K562 (cell line): ENCODE results near the gene PHETA2. TPM values are rescaled to one million over a fixed set of nuclear protein-coding genes. Genes with fewer than 3 reads are reported as not detected.

Experiments used
- ETV1 ChIP-seq: fragments of 450-650 bp; conservative IDR thresholded peaks from 2 replicates; pipeline ENCODE4 v1.6.1; 2016; ENCODE audit warnings: missing genetic modification characterization, control low read depth, low read depth, missing compliant biosample characterization
- HOXB6 ChIP-seq: fragments of 250-450 bp; sonication (Bioruptor Pico); IDR thresholded peaks from 2 replicates; pipeline ENCODE4 v1.5.1; 2022; ENCODE audit warnings: mild to moderate bottlenecking, borderline replicate concordance
- IFI16 ChIP-seq: fragments of 250-450 bp; sonication (Bioruptor Pico); IDR thresholded peaks from 2 replicates; pipeline ENCODE4 v2.1.2; 2022; ENCODE audit warnings: mild to moderate bottlenecking, inconsistent platforms
- POLR2H ChIP-seq: IDR thresholded peaks from 2 replicates; pipeline ENCODE4 v1.6.1; 2016; ENCODE audit warnings: missing genetic modification characterization, low read depth, mild to moderate bottlenecking, control low read depth, missing compliant biosample characterization, moderate library complexity
- TEAD1 ChIP-seq, 2 experiments: fragments of 450-650 bp in 1 of 2; sonication (generic) in 1 of 2; formaldehyde crosslinking; IDR thresholded peaks; 2 replicates each; pipeline versions ENCODE4 v1.4.0 to v1.8.0; 2020 to 2022; ENCODE audit warnings: mild to moderate bottlenecking in 2 of 2, missing genetic modification reagents in 1 of 2
- TOE1 ChIP-seq, 2 experiments: fragments of 450-650 bp in 1 of 2; sonication (generic) in 1 of 2; formaldehyde crosslinking in 1 of 2; IDR thresholded peaks; 2 replicates each; pipeline versions ENCODE4 v1.7.1 to v1.8.0; 2016 to 2022; ENCODE audit warnings: borderline replicate concordance in 2 of 2, mild to moderate bottlenecking in 2 of 2, antibody characterized with exemption in 1 of 2, inconsistent platforms in 1 of 2, low read depth in 1 of 2, missing genetic modification reagents in 1 of 2, moderate library complexity in 1 of 2
- ZBTB2 ChIP-seq: fragments of 450-650 bp; IDR thresholded peaks from 2 replicates; pipeline ENCODE4 v1.6.1; 2016; ENCODE audit warnings: antibody characterized with exemption
- ZNF12 ChIP-seq: sonication (generic); formaldehyde crosslinking; IDR thresholded peaks from 2 replicates; pipeline ENCODE4 v1.4.0; 2020; ENCODE audit warnings: mild to moderate bottlenecking, missing genetic modification reagents
- polyA plus RNA-seq, 8 experiments: library from polyadenylated mRNA; depleted of rRNA in 4 of 8; stranded (reverse) in 5 of 8; unstranded in 3 of 8; fragments of >200 nt; fragmentation: Nextera tagmentation in 2 of 8; fragmentation: Illumina TruSeq in 1 of 8; extraction: Ambion mirVana in 2 of 8; extraction: Trizol in 1 of 8; gene quantifications; 2 replicates each; pipeline versions ENCODE4 v1.2.1 to v1.2.3, GENCODE V29; 2011 to 2014; ENCODE audit warnings: inconsistent platforms in 1 of 8, missing spikeins in 1 of 8
- total RNA-seq, 7 experiments: library from RNA; depleted of rRNA in 6 of 7; stranded (reverse); fragments of >200 nt in 6 of 7; fragmentation: Illumina TruSeq in 2 of 7; extraction: Trizol in 2 of 7; gene quantifications; 2 replicates each; pipeline versions ENCODE4 v1.2.1 to v1.2.3, GENCODE V29; 2011 to 2021; ENCODE audit warnings: low replicate concordance in 1 of 7
- TF ChIP-seq, protein P1 (sequence below): fragments of 200-600 bp; sonication (generic); IDR thresholded peaks from one replicate; pipeline ENCODE4 v1.6.1; 2012; ENCODE audit warnings: mild to moderate bottlenecking, low read depth, low read length, inconsistent platforms
- TF ChIP-seq, protein P2 (sequence below): fragments of 450-650 bp; IDR thresholded peaks from 2 replicates; pipeline ENCODE4 v1.6.1; 2016; ENCODE audit warnings: low read depth, mild to moderate bottlenecking, moderate library complexity

The PHETA2 gene
- total and polyA plus RNA-seq, 9 of the 15 experiments (the other 6 are each of a cell fraction or from before 2014, with no cell fraction given), result 0.07 to 0.22 (median 0.08) TPM; not detected in 5

GRCh38 chr22:42079319-42080251 lies 5.5 kb downstream of the PHETA2 start, which contains the start of gene SMDT1 (continued):
- no peak for TF ChIP-seq IFI16 (CRISPR knock-in tag)
- TF ChIP-seq, protein P1, sequence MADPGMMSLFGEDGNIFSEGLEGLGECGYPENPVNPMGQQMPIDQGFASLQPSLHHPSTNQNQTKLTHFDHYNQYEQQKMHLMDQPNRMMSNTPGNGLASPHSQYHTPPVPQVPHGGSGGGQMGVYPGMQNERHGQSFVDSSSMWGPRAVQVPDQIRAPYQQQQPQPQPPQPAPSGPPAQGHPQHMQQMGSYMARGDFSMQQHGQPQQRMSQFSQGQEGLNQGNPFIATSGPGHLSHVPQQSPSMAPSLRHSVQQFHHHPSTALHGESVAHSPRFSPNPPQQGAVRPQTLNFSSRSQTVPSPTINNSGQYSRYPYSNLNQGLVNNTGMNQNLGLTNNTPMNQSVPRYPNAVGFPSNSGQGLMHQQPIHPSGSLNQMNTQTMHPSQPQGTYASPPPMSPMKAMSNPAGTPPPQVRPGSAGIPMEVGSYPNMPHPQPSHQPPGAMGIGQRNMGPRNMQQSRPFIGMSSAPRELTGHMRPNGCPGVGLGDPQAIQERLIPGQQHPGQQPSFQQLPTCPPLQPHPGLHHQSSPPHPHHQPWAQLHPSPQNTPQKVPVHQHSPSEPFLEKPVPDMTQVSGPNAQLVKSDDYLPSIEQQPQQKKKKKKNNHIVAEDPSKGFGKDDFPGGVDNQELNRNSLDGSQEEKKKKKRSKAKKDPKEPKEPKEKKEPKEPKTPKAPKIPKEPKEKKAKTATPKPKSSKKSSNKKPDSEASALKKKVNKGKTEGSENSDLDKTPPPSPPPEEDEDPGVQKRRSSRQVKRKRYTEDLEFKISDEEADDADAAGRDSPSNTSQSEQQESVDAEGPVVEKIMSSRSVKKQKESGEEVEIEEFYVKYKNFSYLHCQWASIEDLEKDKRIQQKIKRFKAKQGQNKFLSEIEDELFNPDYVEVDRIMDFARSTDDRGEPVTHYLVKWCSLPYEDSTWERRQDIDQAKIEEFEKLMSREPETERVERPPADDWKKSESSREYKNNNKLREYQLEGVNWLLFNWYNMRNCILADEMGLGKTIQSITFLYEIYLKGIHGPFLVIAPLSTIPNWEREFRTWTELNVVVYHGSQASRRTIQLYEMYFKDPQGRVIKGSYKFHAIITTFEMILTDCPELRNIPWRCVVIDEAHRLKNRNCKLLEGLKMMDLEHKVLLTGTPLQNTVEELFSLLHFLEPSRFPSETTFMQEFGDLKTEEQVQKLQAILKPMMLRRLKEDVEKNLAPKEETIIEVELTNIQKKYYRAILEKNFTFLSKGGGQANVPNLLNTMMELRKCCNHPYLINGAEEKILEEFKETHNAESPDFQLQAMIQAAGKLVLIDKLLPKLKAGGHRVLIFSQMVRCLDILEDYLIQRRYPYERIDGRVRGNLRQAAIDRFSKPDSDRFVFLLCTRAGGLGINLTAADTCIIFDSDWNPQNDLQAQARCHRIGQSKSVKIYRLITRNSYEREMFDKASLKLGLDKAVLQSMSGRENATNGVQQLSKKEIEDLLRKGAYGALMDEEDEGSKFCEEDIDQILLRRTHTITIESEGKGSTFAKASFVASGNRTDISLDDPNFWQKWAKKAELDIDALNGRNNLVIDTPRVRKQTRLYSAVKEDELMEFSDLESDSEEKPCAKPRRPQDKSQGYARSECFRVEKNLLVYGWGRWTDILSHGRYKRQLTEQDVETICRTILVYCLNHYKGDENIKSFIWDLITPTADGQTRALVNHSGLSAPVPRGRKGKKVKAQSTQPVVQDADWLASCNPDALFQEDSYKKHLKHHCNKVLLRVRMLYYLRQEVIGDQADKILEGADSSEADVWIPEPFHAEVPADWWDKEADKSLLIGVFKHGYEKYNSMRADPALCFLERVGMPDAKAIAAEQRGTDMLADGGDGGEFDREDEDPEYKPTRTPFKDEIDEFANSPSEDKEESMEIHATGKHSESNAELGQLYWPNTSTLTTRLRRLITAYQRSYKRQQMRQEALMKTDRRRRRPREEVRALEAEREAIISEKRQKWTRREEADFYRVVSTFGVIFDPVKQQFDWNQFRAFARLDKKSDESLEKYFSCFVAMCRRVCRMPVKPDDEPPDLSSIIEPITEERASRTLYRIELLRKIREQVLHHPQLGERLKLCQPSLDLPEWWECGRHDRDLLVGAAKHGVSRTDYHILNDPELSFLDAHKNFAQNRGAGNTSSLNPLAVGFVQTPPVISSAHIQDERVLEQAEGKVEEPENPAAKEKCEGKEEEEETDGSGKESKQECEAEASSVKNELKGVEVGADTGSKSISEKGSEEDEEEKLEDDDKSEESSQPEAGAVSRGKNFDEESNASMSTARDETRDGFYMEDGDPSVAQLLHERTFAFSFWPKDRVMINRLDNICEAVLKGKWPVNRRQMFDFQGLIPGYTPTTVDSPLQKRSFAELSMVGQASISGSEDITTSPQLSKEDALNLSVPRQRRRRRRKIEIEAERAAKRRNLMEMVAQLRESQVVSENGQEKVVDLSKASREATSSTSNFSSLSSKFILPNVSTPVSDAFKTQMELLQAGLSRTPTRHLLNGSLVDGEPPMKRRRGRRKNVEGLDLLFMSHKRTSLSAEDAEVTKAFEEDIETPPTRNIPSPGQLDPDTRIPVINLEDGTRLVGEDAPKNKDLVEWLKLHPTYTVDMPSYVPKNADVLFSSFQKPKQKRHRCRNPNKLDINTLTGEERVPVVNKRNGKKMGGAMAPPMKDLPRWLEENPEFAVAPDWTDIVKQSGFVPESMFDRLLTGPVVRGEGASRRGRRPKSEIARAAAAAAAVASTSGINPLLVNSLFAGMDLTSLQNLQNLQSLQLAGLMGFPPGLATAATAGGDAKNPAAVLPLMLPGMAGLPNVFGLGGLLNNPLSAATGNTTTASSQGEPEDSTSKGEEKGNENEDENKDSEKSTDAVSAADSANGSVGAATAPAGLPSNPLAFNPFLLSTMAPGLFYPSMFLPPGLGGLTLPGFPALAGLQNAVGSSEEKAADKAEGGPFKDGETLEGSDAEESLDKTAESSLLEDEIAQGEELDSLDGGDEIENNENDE, result no peak
- peak; percentile 86 for TF ChIP-seq POLR2H
- TF ChIP-seq, protein P2, sequence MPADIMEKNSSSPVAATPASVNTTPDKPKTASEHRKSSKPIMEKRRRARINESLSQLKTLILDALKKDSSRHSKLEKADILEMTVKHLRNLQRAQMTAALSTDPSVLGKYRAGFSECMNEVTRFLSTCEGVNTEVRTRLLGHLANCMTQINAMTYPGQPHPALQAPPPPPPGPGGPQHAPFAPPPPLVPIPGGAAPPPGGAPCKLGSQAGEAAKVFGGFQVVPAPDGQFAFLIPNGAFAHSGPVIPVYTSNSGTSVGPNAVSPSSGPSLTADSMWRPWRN, result 0 out of 2 replicates have a peak, but pooled peaks have one; percentile 9
- TF ChIP-seq HOXB6, result no peak
- TF ChIP-seq ETV1 (tag), result peak; percentile 36; the same call in 1 of the 2 replicates
- 0 out of 2 replicates have a peak, but pooled peaks have one; percentile 21 for TF ChIP-seq ZBTB2
- peak in 1 of 2 experiments; percentile 72; a peak in 1 of 4 replicates for TF ChIP-seq TEAD1 (CRISPR knock-in tag; IDR thresholded peaks at IDR 0.05)
- peak; percentile 71; the same call in 1 of the 2 replicates for TF ChIP-seq TOE1 (IDR thresholded peaks at IDR 0.05; ENCODE audit: borderline replicate concordance)
- no peak for TF ChIP-seq TOE1 (CRISPR knock-in tag; IDR thresholded peaks at IDR 0.05; ENCODE audit: borderline replicate concordance, low read depth)
- no peak for TF ChIP-seq ZNF12 (CRISPR knock-in tag)
